PC-9 (cell line): ENCODE measurements around the gene C8G. TPM values are rescaled to one million over a fixed set of nuclear protein-coding genes. Genes with fewer than 3 reads are reported as not detected.

ENCODE experiments used
- BruUV-seq: library from RNA; stranded (reverse); fragments of 400-500 nt; replicated peaks from 2 replicates; lab custom pipeline; 2021; lab: Mats Ljungman, UMichigan
- CTCF ChIA-PET: fragments of 300-600 bp; sonication (Branson Sonifier 250); formaldehyde crosslinking; loops from one replicate; lab custom pipeline; 2022; ENCODE audit warnings: antibody characterized with exemption; lab: Charles Lee
- POLR2A ChIA-PET: fragments of 300-600 bp; sonication (Branson Sonifier 250); formaldehyde crosslinking; loops from one replicate; lab custom pipeline; 2022; ENCODE audit warnings: antibody characterized with exemption; ENCODE audit not compliant: unreplicated experiment; lab: Charles Lee
- DNase-seq, 2 experiments: peaks; one replicate each; pipeline versions ENCODE4 v3.0.0 to v3.0.0-alpha.2; 2015 to 2022; ENCODE audit warnings: mixed read lengths in 1 of 2
- H2AFZ ChIP-seq: fragments of 200-600 bp; sonication (generic); 2 replicates; pipeline ENCODE4 v1.8.1; 2017; ENCODE audit warnings: antibody characterized with exemption
- H3F3A ChIP-seq: fragments of 200-600 bp; sonication (generic); 2 replicates; pipeline ENCODE4 v1.8.1; 2017; ENCODE audit warnings: antibody characterized with exemption, mild to moderate bottlenecking, low read depth; ENCODE audit not compliant: insufficient read depth
- H3K27ac ChIP-seq: fragments of 200-600 bp; sonication (generic); 2 replicates; pipeline ENCODE4 v1.6.1; 2016; ENCODE audit warnings: mixed run types
- H3K27me3 ChIP-seq: fragments of 200-600 bp; sonication (generic); 2 replicates; pipeline ENCODE4 v1.6.1; 2016; ENCODE audit warnings: low read depth, mixed run types; ENCODE audit not compliant: insufficient read depth
- H3K36me3 ChIP-seq: fragments of 200-600 bp; sonication (generic); 2 replicates; pipeline ENCODE4 v1.6.1; 2016; ENCODE audit warnings: low read depth, mixed run types
- H3K4me1 ChIP-seq: fragments of 200-600 bp; sonication (generic); replicated peaks from 2 replicates; pipeline ENCODE4 v1.6.1; 2016; ENCODE audit warnings: mixed run types; ENCODE audit not compliant: insufficient read depth
- H3K4me2 ChIP-seq: fragments of 200-600 bp; sonication (generic); 2 replicates; pipeline ENCODE4 v1.6.1; 2017; ENCODE audit warnings: mixed run types
- H3K4me3 ChIP-seq: fragments of 200-600 bp; sonication (generic); 2 replicates; pipeline ENCODE4 v1.6.1; 2016; ENCODE audit warnings: mixed run types
- H3K79me2 ChIP-seq: fragments of 200-600 bp; sonication (generic); 2 replicates; pipeline ENCODE4 v1.6.1; 2017; ENCODE audit warnings: low read depth, mixed run types
- H3K9me2 ChIP-seq: fragments of 200-600 bp; sonication (generic); 2 replicates; pipeline ENCODE4 v1.8.1; 2017; ENCODE audit warnings: mild to moderate bottlenecking; ENCODE audit not compliant: insufficient read depth
- H3K9me3 ChIP-seq: fragments of 200-600 bp; sonication (generic); 2 replicates; pipeline ENCODE4 v1.8.1; 2016; ENCODE audit warnings: low read depth; ENCODE audit not compliant: insufficient read depth
- H4K20me1 ChIP-seq: fragments of 200-600 bp; sonication (generic); 2 replicates; pipeline ENCODE4 v1.8.1; 2017; ENCODE audit not compliant: insufficient read depth
- EZH2 ChIP-seq: fragments of 200-600 bp; sonication (generic); IDR thresholded peaks from 2 replicates; pipeline ENCODE4 v1.8.0; 2017; ENCODE audit warnings: antibody characterized with exemption, low read depth
- intact Hi-C: fragments of 100-400 bp; cut with micrococcal nuclease; formaldehyde crosslinking; loops from one replicate; pipeline ENCODE4 v1.10.0; 2022; ENCODE audit not compliant: unreplicated experiment
- total RNA-seq: library from RNA; stranded (reverse); gene quantifications from 2 replicates; pipeline ENCODE4 v1.2.3, GENCODE V29; 2021
- TF ChIP-seq, protein P1 (sequence below): fragments of 200-600 bp; sonication (generic); conservative IDR thresholded peaks from 2 replicates; pipeline ENCODE4 v1.6.1; 2017; ENCODE audit warnings: mixed run types, antibody characterized with exemption, mild to moderate bottlenecking, moderate library complexity

Gene C8G
- total RNA-seq, 1 experiment from 2014 or later, result 2.3 TPM

DNA sequence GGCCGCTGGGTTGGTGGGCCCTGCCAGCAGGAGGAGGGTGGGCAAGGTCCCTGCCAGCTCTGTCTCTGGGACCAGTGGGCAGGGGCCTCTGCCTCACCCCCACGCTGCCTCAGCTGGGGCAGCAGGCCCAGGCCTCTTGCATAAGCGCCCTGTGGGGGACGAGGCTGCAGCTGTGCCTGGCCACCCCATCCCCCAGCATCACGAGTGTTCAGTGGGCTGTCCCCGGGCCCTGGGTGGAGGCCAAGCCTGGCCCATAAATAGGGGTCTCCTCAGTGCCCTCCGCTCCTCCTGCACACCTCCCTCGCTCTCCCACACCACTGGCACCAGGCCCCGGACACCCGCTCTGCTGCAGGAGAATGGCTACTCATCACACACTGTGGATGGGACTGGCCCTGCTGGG is 32.2 kb downstream of the C8G start, which contains the start of gene PTGDS:
TSS of gene PTGDS (plus strand) at position 282 of the 400 bp plus-strand sequence. CDS start at position 357, 75 bp downstream.
- Histone ChIP-seq H3K4me3 (peak within 1 kb of the TSS; percentile 38; the same call in 1 of the 2 replicates), H3K9me2 (no peaks in the 10 kb centered on the region), H3K36me3 (no peaks in the 10 kb centered on the region), H3K4me1 (peaks cover 3% of the 10 kb centered on the region; the same call in 1 of the 2 replicates), H3K9me3 (no peaks in the 10 kb centered on the region), H2AFZ (no peak within 1 kb of the TSS), H3F3A (peaks cover 12% of the 10 kb centered on the region; the same call in 1 of the 2 replicates), H3K79me2 (no peaks in the 10 kb centered on the region), H3K4me2 (peak within 1 kb of the TSS; percentile 66), H3K27me3 (no peaks in the 10 kb centered on the region), H4K20me1 (no peaks in the 10 kb centered on the region), H3K27ac (no peak within 1 kb of the TSS)
- TF ChIP-seq, protein P1, sequence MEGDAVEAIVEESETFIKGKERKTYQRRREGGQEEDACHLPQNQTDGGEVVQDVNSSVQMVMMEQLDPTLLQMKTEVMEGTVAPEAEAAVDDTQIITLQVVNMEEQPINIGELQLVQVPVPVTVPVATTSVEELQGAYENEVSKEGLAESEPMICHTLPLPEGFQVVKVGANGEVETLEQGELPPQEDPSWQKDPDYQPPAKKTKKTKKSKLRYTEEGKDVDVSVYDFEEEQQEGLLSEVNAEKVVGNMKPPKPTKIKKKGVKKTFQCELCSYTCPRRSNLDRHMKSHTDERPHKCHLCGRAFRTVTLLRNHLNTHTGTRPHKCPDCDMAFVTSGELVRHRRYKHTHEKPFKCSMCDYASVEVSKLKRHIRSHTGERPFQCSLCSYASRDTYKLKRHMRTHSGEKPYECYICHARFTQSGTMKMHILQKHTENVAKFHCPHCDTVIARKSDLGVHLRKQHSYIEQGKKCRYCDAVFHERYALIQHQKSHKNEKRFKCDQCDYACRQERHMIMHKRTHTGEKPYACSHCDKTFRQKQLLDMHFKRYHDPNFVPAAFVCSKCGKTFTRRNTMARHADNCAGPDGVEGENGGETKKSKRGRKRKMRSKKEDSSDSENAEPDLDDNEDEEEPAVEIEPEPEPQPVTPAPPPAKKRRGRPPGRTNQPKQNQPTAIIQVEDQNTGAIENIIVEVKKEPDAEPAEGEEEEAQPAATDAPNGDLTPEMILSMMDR, result no peak
- no peak for TF ChIP-seq EZH2
- ChIA-PET CTCF (no interaction called here), POLR2A (no interaction called here)
- BruUV-seq, result no TSS peak
- intact Hi-C loops, result no loop called here
- no peak for DNase-seq

DNA sequence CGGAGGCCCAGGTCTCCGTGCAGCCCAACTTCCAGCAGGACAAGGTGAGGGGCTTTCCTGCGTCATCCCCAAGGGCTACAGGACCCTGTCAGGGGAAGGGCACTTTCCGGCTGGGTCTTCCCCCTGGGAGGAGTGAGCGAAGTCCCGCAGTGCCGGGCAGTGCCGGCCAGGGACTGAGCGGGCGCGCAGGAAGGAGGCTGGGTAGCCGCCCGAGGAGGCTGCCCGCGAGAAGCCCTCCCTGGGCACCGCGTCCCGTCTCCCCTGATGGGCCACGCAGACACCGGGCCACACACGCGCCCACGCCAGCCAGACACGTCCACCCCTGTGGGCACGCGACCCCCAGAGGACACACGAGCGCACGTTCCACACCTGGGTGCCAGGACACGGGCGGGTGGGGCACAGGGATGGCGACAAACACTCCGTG is 32.6 kb downstream of the C8G start:
- BruUV-seq, result no TSS peak
- no peak overlapping the region for H2AFZ ChIP-seq

DNA sequence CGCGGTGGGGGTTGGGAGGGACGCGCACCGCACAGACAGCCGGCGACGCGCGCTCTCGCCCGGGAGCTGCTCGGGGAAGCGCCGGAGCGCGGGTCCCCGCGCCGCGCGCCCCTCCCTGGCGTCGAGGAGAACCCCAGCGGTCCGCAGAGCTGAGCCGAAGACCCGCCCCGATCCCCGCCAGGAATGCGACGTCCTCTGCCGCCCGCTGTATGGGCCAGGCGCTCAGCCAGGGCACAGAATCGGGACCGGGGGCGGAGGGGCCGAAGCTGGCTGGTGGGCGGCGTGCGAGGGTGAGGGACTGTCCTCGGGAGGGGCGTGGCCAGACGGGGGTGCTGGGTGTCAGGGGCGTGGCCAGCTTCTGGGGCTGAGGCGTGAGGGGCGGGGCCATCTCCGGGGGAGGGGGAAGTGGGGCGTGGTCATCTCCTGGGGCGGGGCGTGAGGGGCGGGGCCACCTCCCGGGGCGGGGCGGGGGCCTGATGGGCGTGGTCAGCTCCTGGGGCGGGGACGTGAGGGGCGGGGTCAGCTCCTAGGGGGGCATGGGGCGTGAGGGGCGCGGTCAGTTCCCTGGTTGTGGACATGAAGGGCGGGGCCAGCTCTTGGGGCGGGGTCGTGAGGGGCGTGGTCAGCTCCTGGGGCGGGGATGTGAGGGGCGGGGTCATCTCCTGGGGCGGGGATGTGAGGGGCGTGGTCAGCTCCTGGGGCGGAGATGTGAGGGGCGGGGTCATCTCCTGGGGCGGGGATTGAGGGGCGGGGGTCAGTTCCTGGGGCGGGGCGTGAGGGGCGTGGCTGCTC is 33.2 kb downstream of the C8G start:
- Histone ChIP-seq H3K9me2 (no peaks in the 10 kb centered on the region), H3K36me3 (no peaks in the 10 kb centered on the region), H2AFZ (no peak overlapping the region), H3F3A (peaks cover 12% of the 10 kb centered on the region; the same call in 1 of the 2 replicates), H3K27ac (no peak overlapping the region), H3K27me3 (no peaks in the 10 kb centered on the region), H3K4me1 (peaks cover 9% of the 10 kb centered on the region), H4K20me1 (no peaks in the 10 kb centered on the region), H3K4me2 (peak overlapping the region; percentile 66), H3K79me2 (no peaks in the 10 kb centered on the region), H3K4me3 (peak overlapping the region; percentile 38; the same call in 1 of the 2 replicates), H3K9me3 (no peaks in the 10 kb centered on the region)
- ChIA-PET POLR2A (interaction anchor here (0.5 to 1.1 kb wide), 9 partner anchors 14 to 617 kb away, joined by 3 to 21 read pairs (median 10); partner anchors contain the start of genes CLIC3, NRARP and PAXX), CTCF (interaction anchor here (0.5 to 1.1 kb wide), 12 partner anchors 15 to 767 kb away, joined by 3 to 9 read pairs (median 5); partner anchors contain the start of gene ENTPD2)
- DNase-seq, result peak in 1 of 2 experiments; percentile 83
- TF ChIP-seq, protein P1, result no peak
- no peak for TF ChIP-seq EZH2
- intact Hi-C loops, result no loop called here
- no TSS peak for BruUV-seq

More for the DNA sequence above, 32.6 kb downstream of the C8G start:
- TF ChIP-seq, protein P1, result no peak
- no peak for TF ChIP-seq EZH2
- Histone ChIP-seq H3K4me3 (peak overlapping the region; percentile 38; the same call in 1 of the 2 replicates), H3K79me2 (no peaks in the 10 kb centered on the region), H3K4me2 (peak overlapping the region; percentile 66), H3K36me3 (no peaks in the 10 kb centered on the region), H3F3A (peaks cover 12% of the 10 kb centered on the region; the same call in 1 of the 2 replicates), H3K27ac (no peak overlapping the region), H3K4me1 (peaks cover 7% of the 10 kb centered on the region), H3K27me3 (no peaks in the 10 kb centered on the region), H4K20me1 (no peaks in the 10 kb centered on the region), H3K9me2 (no peaks in the 10 kb centered on the region), H3K9me3 (no peaks in the 10 kb centered on the region)
- DNase-seq, result no peak
- ChIA-PET POLR2A (no interaction called here), CTCF (interaction anchor here (0.6 to 1.0 kb wide), 2 partner anchors 28 to 30 kb away, joined by 4 to 5 read pairs; no protein-coding TSS in a partner anchor)
- intact Hi-C loops, result no loop called here
